HTR-8/SVneo (cell line): ENCODE results near the gene GNAQ.
A peak's percentile ranks its signal among the peaks of the same experiment; 100 is the strongest.
"Not testable (repeated sequence)": the region's sequence is repeated elsewhere in the genome, so short reads cannot be mapped to it uniquely, and the experiment has no call there.

ENCODE experiments used
- DNase-seq: peaks from one replicate; pipeline ENCODE4 v3.0.0; 2011; ENCODE audit warnings: low spot score, mixed read lengths; ENCODE audit not compliant: insufficient read length
- FAIRE-seq: peaks from 2 replicates; lab custom pipeline; 2011; peaks lifted over from hg19 to GRCh38; lab: Jason Lieb, UNC

Gene GNAQ

GRCh38 chr9:77764894-77765780 lies 266.5 kb downstream of the GNAQ start:
- DNase-seq = peak; percentile 21
- no peak for FAIRE-seq

- FAIRE-seq = no peak
- DNase-seq = no peak
These were observed 268.0 kb downstream of the GNAQ start for GRCh38 chr9:77763566-77763965.

- FAIRE-seq = not testable (repeated sequence)
These were observed 270.7 kb downstream of the GNAQ start for GRCh38 chr9:77760919-77761318.

GRCh38 chr9:77759391-77759790 lies 272.2 kb downstream of the GNAQ start:
- DNase-seq = no peak
- no peak for FAIRE-seq

More at GRCh38 chr9:77760919-77761318, 270.7 kb downstream of the GNAQ start:
- not testable (repeated sequence) for DNase-seq

- FAIRE-seq = no peak
These were observed 275.2 kb downstream of the GNAQ start for GRCh38 chr9:77756449-77756848.

GRCh38 chr9:77753180-77753579 lies 278.4 kb downstream of the GNAQ start:
- DNase-seq = no peak
- FAIRE-seq = no peak

More at GRCh38 chr9:77756449-77756848, 275.2 kb downstream of the GNAQ start:
- no peak for DNase-seq

GRCh38 chr9:77752554-77752953 lies 279.1 kb downstream of the GNAQ start:
- DNase-seq (no peak), FAIRE-seq (no peak)

GRCh38 chr9:77751341-77752091 lies 280.1 kb downstream of the GNAQ start:
- DNase-seq = peak; percentile 37
- no peak for FAIRE-seq

GRCh38 chr9:77750981-77751340 lies 280.6 kb downstream of the GNAQ start:
- FAIRE-seq (no peak), DNase-seq (no peak)

GRCh38 chr9:77750284-77750683 lies 281.3 kb downstream of the GNAQ start:
- FAIRE-seq (no peak), DNase-seq (no peak)

GRCh38 chr9:77748214-77748772 lies 283.3 kb downstream of the GNAQ start:
- DNase-seq (no peak), FAIRE-seq (no peak)

GRCh38 chr9:77747163-77747562 lies 284.4 kb downstream of the GNAQ start:
- FAIRE-seq (no peak), DNase-seq (no peak)

GRCh38 chr9:77744841-77745430 lies 286.7 kb downstream of the GNAQ start:
- FAIRE-seq (no peak), DNase-seq (no peak)

- FAIRE-seq (no peak), DNase-seq (no peak)
These were observed 288.2 kb downstream of the GNAQ start for GRCh38 chr9:77743386-77743785.

- FAIRE-seq (no peak), DNase-seq (no peak)
These were observed 292.7 kb downstream of the GNAQ start for GRCh38 chr9:77738932-77739331.

- FAIRE-seq (no peak), DNase-seq (no peak)
These were observed 296.1 kb downstream of the GNAQ start for GRCh38 chr9:77735494-77735893.

GRCh38 chr9:77731930-77732329 lies 299.7 kb downstream of the GNAQ start:
- DNase-seq (no peak), FAIRE-seq (no peak)

- no peak for FAIRE-seq
- no peak for DNase-seq
These were observed 300.5 kb downstream of the GNAQ start for GRCh38 chr9:77731008-77731698.

- DNase-seq (no peak), FAIRE-seq (no peak)
These were observed 302.4 kb downstream of the GNAQ start for GRCh38 chr9:77729177-77729576.

GRCh38 chr9:77726814-77727213 lies 304.8 kb downstream of the GNAQ start:
- FAIRE-seq (no peak), DNase-seq (no peak)
